Neural cell (in vitro differentiated cells): Measurements from ENCODE around the gene ACVR1C.

ENCODE experiments used
- EZH2 ChIP-seq: fragments of 200-600, 300-800 bp; shearing (Covaris generic), sonication (generic); IDR thresholded peaks from 2 replicates; pipeline ENCODE4 v1.6.1; 2014; ENCODE audit warnings: antibody characterized with exemption, low read length, borderline replicate concordance, mild to moderate bottlenecking; ENCODE audit not compliant: insufficient read depth, poor library complexity, severe bottlenecking
- TF ChIP-seq, protein P1 (sequence below): fragments of 450-650 bp; IDR thresholded peaks from 2 replicates; pipeline ENCODE4 v1.5.1; 2014; ENCODE audit warnings: antibody characterized with exemption, mild to moderate bottlenecking, moderate library complexity; ENCODE audit not compliant: poor library complexity, severe bottlenecking

GRCh38 chr2:157477919-157478318 is 150.7 kb downstream of the ACVR1C start:
- TF ChIP-seq, protein P1, sequence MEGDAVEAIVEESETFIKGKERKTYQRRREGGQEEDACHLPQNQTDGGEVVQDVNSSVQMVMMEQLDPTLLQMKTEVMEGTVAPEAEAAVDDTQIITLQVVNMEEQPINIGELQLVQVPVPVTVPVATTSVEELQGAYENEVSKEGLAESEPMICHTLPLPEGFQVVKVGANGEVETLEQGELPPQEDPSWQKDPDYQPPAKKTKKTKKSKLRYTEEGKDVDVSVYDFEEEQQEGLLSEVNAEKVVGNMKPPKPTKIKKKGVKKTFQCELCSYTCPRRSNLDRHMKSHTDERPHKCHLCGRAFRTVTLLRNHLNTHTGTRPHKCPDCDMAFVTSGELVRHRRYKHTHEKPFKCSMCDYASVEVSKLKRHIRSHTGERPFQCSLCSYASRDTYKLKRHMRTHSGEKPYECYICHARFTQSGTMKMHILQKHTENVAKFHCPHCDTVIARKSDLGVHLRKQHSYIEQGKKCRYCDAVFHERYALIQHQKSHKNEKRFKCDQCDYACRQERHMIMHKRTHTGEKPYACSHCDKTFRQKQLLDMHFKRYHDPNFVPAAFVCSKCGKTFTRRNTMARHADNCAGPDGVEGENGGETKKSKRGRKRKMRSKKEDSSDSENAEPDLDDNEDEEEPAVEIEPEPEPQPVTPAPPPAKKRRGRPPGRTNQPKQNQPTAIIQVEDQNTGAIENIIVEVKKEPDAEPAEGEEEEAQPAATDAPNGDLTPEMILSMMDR, result no peak
- no peak for TF ChIP-seq EZH2
